Measurements from ENCODE around the gene KCNB1.
"Not testable (repeated sequence)": the region's sequence is repeated elsewhere in the genome, so short reads cannot be mapped to it uniquely, and the experiment has no call there.

KCNB1 gene

GRCh38 chr20:49314052-49314451, 168.4 kb downstream of the KCNB1 start:
- DNase-seq: not testable (repeated sequence)

All from CD4-positive, alpha-beta T cell treated with Interleukin-17A for 1 hour (primary cell).